ENCODE measurements around the gene PRKCZ. TPM values are rescaled to one million over a fixed set of nuclear protein-coding genes. Genes with fewer than 3 reads are reported as not detected.

The PRKCZ gene
- total and polyA plus RNA-seq, 9 of the 15 experiments (the other 6 are each of a cell fraction or from before 2014, with no cell fraction given) = 0.07 to 3.1 (median 1.3) TPM

DNA sequence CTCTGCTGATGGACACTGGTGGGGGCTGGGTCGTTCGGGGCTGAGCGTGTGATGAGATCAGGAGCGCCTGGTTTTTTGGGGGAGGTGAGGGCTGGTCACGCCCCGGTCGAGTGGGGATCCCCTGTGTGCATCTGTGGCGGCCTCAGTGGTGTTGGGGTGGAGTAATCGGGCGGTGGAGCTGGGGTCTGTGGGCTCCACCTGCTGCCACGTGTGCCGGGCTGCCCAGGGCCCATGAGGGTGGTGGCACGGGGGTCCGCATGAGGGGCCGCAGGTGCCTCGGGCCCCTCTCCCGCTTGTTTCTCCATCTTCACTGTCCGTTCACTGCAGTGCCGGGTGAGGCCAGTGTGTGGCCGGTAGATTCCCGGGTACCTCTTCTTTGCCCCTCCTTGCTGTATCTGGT, 17.2 kb downstream of the PRKCZ start:
- peaks cover 71 to 77% of the 10 kb centered on the region in 2 experiments for H3K27me3 ChIP-seq (ENCODE audit: control insufficient read depth in 2 of 2, insufficient read depth in 2 of 2, low read length in 2 of 2)
- no peak overlapping the region for H3K27ac ChIP-seq (ENCODE audit: extremely low read depth, low read depth, low read length)
- intact Hi-C loops (cut with micrococcal nuclease) = no loop called here
- ATAC-seq (no peak), FAIRE-seq (no peak), DNase-seq (ENCODE audit: extremely low read depth in 1 of 4, low spot score in 3 of 4) (no peak)
- H3K79me2 ChIP-seq (ENCODE audit: control insufficient read depth, insufficient read depth, low read length) = no peaks in the 10 kb centered on the region
- 10% methylated on average over 21 of the region's 21 CpGs for WGBS (ENCODE audit: insufficient coverage, low coverage, missing lambda C conversion rate)
- H4K20me1 ChIP-seq (replicated peaks; ENCODE audit: control insufficient read depth, insufficient read depth, low read length) = peaks cover 4% of the 10 kb centered on the region; the same call in 1 of the 2 replicates
- in situ Hi-C loops (cut with MboI) = no loop called here
- H3K36me3 ChIP-seq (ENCODE audit: control insufficient read depth, insufficient read depth, low read length) = no peaks in the 10 kb centered on the region
- H3K4me3 ChIP-seq = no peak overlapping the region
- POLR2A ChIA-PET = no interaction called here
- no TSS peak for BruUV-seq (replicated peaks)
- H2AFZ ChIP-seq (ENCODE audit: low read depth, low read length) = no peak overlapping the region
- no peak overlapping the region for H3K9ac ChIP-seq (ENCODE audit: insufficient read depth in 1 of 2, low read depth in 2 of 2, low read length in 2 of 2)
- H3K9me3 ChIP-seq (replicated peaks; ENCODE audit: control insufficient read depth, insufficient read depth, low read depth, low read length) = no peaks in the 10 kb centered on the region
- no peak overlapping the region for H3K4me2 ChIP-seq (ENCODE audit: insufficient read depth, low read length)
- H3K9me1 ChIP-seq (ENCODE audit: control insufficient read depth, insufficient read depth, low read length) = no peaks in the 10 kb centered on the region
- CTCF ChIA-PET (ENCODE audit: low intra/inter-chr PET ratio) = no interaction called here
- H3K4me1 ChIP-seq (replicated peaks in 1 of 2; ENCODE audit: control insufficient read depth in 2 of 2, insufficient read depth in 2 of 2, low read length in 2 of 2) = peaks cover 0 to 13% of the 10 kb centered on the region in 2 experiments; a peak in 1 of 5 replicates
- TF ChIP-seq EZH2 (IDR thresholded peaks at IDR 0.05; ENCODE audit: borderline replicate concordance, low read depth, low read length) (no peak), SAFB (IDR thresholded peaks at IDR 0.05; ENCODE audit: borderline replicate concordance, low read depth, low read length) (no peak), PHB (CRISPR knock-in tag; IDR thresholded peaks at IDR 0.05) (no peak), ZNF197 (CRISPR knock-in tag; IDR thresholded peaks at IDR 0.05; ENCODE audit: low read depth) (no peak), KHSRP (IDR thresholded peaks at IDR 0.05) (no peak), ZNF224 (CRISPR knock-in tag; IDR thresholded peaks at IDR 0.05) (no peak), ELF4 (CRISPR knock-in tag; IDR thresholded peaks at IDR 0.05) (no peak), SRSF3 (IDR thresholded peaks at IDR 0.05; ENCODE audit: insufficient read depth, low read length) (no peak), PHTF2 (CRISPR knock-in tag; IDR thresholded peaks at IDR 0.05) (no peak), CHD4 (IDR thresholded peaks at IDR 0.05; ENCODE audit: insufficient read depth, insufficient replicate concordance, low read depth, low read length, poor library complexity, severe bottlenecking) (no peak), CBFA2T3 (IDR thresholded peaks at IDR 0.05) (no peak), C11orf30 (IDR thresholded peaks at IDR 0.05; ENCODE audit: low read depth) (no peak), SUPT5H (IDR thresholded peaks at IDR 0.05) (no peak)
- TF ChIP-seq, protein P1, sequence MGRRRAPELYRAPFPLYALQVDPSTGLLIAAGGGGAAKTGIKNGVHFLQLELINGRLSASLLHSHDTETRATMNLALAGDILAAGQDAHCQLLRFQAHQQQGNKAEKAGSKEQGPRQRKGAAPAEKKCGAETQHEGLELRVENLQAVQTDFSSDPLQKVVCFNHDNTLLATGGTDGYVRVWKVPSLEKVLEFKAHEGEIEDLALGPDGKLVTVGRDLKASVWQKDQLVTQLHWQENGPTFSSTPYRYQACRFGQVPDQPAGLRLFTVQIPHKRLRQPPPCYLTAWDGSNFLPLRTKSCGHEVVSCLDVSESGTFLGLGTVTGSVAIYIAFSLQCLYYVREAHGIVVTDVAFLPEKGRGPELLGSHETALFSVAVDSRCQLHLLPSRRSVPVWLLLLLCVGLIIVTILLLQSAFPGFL (CRISPR knock-in tag; IDR thresholded peaks at IDR 0.05) = no peak
- TF ChIP-seq, protein P2, sequence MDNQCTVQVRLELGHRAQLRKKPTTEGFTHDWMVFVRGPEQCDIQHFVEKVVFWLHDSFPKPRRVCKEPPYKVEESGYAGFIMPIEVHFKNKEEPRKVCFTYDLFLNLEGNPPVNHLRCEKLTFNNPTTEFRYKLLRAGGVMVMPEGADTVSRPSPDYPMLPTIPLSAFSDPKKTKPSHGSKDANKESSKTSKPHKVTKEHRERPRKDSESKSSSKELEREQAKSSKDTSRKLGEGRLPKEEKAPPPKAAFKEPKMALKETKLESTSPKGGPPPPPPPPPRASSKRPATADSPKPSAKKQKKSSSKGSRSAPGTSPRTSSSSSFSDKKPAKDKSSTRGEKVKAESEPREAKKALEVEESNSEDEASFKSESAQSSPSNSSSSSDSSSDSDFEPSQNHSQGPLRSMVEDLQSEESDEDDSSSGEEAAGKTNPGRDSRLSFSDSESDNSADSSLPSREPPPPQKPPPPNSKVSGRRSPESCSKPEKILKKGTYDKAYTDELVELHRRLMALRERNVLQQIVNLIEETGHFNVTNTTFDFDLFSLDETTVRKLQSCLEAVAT (IDR thresholded peaks at IDR 0.05) = no peak
- TF ChIP-seq, protein P3, sequence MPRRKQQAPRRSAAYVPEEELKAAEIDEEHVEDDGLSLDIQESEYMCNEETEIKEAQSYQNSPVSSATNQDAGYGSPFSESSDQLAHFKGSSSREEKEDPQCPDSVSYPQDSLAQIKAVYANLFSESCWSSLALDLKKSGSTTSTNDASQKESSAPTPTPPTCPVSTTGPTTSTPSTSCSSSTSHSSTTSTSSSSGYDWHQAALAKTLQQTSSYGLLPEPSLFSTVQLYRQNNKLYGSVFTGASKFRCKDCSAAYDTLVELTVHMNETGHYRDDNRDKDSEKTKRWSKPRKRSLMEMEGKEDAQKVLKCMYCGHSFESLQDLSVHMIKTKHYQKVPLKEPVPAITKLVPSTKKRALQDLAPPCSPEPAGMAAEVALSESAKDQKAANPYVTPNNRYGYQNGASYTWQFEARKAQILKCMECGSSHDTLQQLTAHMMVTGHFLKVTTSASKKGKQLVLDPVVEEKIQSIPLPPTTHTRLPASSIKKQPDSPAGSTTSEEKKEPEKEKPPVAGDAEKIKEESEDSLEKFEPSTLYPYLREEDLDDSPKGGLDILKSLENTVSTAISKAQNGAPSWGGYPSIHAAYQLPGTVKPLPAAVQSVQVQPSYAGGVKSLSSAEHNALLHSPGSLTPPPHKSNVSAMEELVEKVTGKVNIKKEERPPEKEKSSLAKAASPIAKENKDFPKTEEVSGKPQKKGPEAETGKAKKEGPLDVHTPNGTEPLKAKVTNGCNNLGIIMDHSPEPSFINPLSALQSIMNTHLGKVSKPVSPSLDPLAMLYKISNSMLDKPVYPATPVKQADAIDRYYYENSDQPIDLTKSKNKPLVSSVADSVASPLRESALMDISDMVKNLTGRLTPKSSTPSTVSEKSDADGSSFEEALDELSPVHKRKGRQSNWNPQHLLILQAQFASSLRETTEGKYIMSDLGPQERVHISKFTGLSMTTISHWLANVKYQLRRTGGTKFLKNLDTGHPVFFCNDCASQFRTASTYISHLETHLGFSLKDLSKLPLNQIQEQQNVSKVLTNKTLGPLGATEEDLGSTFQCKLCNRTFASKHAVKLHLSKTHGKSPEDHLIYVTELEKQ (CRISPR knock-in tag; IDR thresholded peaks at IDR 0.05) = no peak
- TF ChIP-seq, protein P4, sequence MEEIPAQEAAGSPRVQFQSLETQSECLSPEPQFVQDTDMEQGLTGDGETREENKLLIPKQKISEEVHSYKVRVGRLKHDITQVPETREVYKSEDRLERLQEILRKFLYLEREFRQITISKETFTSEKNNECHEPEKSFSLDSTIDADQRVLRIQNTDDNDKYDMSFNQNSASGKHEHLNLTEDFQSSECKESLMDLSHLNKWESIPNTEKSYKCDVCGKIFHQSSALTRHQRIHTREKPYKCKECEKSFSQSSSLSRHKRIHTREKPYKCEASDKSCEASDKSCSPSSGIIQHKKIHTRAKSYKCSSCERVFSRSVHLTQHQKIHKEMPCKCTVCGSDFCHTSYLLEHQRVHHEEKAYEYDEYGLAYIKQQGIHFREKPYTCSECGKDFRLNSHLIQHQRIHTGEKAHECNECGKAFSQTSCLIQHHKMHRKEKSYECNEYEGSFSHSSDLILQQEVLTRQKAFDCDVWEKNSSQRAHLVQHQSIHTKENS (CRISPR knock-in tag; IDR thresholded peaks at IDR 0.05) = no peak
